Measurements from ENCODE around the gene DIP2B. TPM values are rescaled to one million over a fixed set of nuclear protein-coding genes. Genes with fewer than 3 reads are reported as not detected.

Gene DIP2B
- total RNA-seq, 4 donors from 2014 or later = 68.6 to 97.2 (median 73.7) TPM

- peaks cover 10% of the 10 kb centered on the region for H3K36me3 ChIP-seq
- H3K4me3 ChIP-seq = no peak overlapping the region
- DNase-seq (ENCODE audit: low spot score in 2 of 2) = no peak
- H3K27ac ChIP-seq = no peak overlapping the region
- no peaks in the 10 kb centered on the region for H3K27me3 ChIP-seq
- no peaks in the 10 kb centered on the region for H3K9me3 ChIP-seq
- peaks cover 28% of the 10 kb centered on the region for H3K4me1 ChIP-seq
- WGBS = 67% methylated on average over 6 of the region's 6 CpGs
- no peak for TF ChIP-seq POLR2AphosphoS5 (IDR thresholded peaks at IDR 0.05)
- TF ChIP-seq POLR2A (IDR thresholded peaks at IDR 0.05) = no peak
- TF ChIP-seq, protein P1, sequence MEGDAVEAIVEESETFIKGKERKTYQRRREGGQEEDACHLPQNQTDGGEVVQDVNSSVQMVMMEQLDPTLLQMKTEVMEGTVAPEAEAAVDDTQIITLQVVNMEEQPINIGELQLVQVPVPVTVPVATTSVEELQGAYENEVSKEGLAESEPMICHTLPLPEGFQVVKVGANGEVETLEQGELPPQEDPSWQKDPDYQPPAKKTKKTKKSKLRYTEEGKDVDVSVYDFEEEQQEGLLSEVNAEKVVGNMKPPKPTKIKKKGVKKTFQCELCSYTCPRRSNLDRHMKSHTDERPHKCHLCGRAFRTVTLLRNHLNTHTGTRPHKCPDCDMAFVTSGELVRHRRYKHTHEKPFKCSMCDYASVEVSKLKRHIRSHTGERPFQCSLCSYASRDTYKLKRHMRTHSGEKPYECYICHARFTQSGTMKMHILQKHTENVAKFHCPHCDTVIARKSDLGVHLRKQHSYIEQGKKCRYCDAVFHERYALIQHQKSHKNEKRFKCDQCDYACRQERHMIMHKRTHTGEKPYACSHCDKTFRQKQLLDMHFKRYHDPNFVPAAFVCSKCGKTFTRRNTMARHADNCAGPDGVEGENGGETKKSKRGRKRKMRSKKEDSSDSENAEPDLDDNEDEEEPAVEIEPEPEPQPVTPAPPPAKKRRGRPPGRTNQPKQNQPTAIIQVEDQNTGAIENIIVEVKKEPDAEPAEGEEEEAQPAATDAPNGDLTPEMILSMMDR (IDR thresholded peaks at IDR 0.05) = no peak
- no peak for TF ChIP-seq EP300 (IDR thresholded peaks at IDR 0.05)
These were observed 129.2 kb downstream of the DIP2B start for GRCh38 chr12:50633955-50634354.

- no peak for TF ChIP-seq POLR2A (IDR thresholded peaks at IDR 0.05)
- TF ChIP-seq, protein P1 (IDR thresholded peaks at IDR 0.05) = no peak
- no peak for TF ChIP-seq POLR2AphosphoS5 (IDR thresholded peaks at IDR 0.05)
- no peak for TF ChIP-seq EP300 (IDR thresholded peaks at IDR 0.05)
- H3K4me1 ChIP-seq = peaks cover 28% of the 10 kb centered on the region
- WGBS = 80% methylated on average over 2 of the region's 2 CpGs
These were observed 129.6 kb downstream of the DIP2B start for GRCh38 chr12:50634379-50634778.

GRCh38 chr12:50635364-50635763 lies 130.6 kb downstream of the DIP2B start:
- H3K9me3 ChIP-seq = no peaks in the 10 kb centered on the region
- H3K27ac ChIP-seq = no peak overlapping the region
- H3K4me1 ChIP-seq = peaks cover 28% of the 10 kb centered on the region
- H3K27me3 ChIP-seq = no peaks in the 10 kb centered on the region
- 43% methylated on average over 5 of the region's 5 CpGs for WGBS
- no peak for DNase-seq (ENCODE audit: low spot score in 2 of 2)
- peaks cover 10% of the 10 kb centered on the region for H3K36me3 ChIP-seq
- TF ChIP-seq, protein P1 (IDR thresholded peaks at IDR 0.05) = no peak
- no peak overlapping the region for H3K4me3 ChIP-seq

More at GRCh38 chr12:50634379-50634778, 129.6 kb downstream of the DIP2B start:
- Histone ChIP-seq H3K27ac (no peak overlapping the region), H3K36me3 (peaks cover 10% of the 10 kb centered on the region), H3K27me3 (no peaks in the 10 kb centered on the region), H3K9me3 (no peaks in the 10 kb centered on the region), H3K4me3 (no peak overlapping the region)
- no peak for DNase-seq (ENCODE audit: low spot score in 2 of 2)

GRCh38 chr12:50635857-50636256 lies 131.1 kb downstream of the DIP2B start:
- WGBS = 89% methylated on average over 4 of the region's 4 CpGs
- H3K27ac ChIP-seq = no peak overlapping the region

GRCh38 chr12:50636505-50636904 lies 131.7 kb downstream of the DIP2B start:
- no peak overlapping the region for H3K4me3 ChIP-seq
- H3K27me3 ChIP-seq = no peaks in the 10 kb centered on the region
- peaks cover 2% of the 10 kb centered on the region for H3K36me3 ChIP-seq
- no peak for DNase-seq (ENCODE audit: low spot score in 2 of 2)
- TF ChIP-seq, protein P1 (IDR thresholded peaks at IDR 0.05) = no peak
- no peak overlapping the region for H3K27ac ChIP-seq
- H3K9me3 ChIP-seq = no peaks in the 10 kb centered on the region
- H3K4me1 ChIP-seq = peaks cover 32% of the 10 kb centered on the region
- 84% methylated on average over 3 of the region's 3 CpGs for WGBS

More at GRCh38 chr12:50635857-50636256, 131.1 kb downstream of the DIP2B start:
- no peak for DNase-seq (ENCODE audit: low spot score in 2 of 2)
- Histone ChIP-seq H3K4me1 (peaks cover 28% of the 10 kb centered on the region), H3K36me3 (peaks cover 8% of the 10 kb centered on the region), H3K4me3 (no peak overlapping the region), H3K27me3 (no peaks in the 10 kb centered on the region), H3K9me3 (no peaks in the 10 kb centered on the region)
- no peak for TF ChIP-seq EP300 (IDR thresholded peaks at IDR 0.05)
- no peak for TF ChIP-seq POLR2A (IDR thresholded peaks at IDR 0.05)
- TF ChIP-seq, protein P1 (IDR thresholded peaks at IDR 0.05) = no peak
- TF ChIP-seq POLR2AphosphoS5 (IDR thresholded peaks at IDR 0.05) = no peak

Measured in suprapubic skin (tissue), 4 donors.